Astrocyte of the cerebellum (primary cell): Measurements from ENCODE around the gene COG3.

Source experiments
- DNase-seq: peaks from one replicate; pipeline ENCODE4 v3.0.0-alpha.2; 2011; ENCODE audit warnings: low read depth
- H3K4me3 ChIP-seq: 2 replicates; pipeline ENCODE4 v1.5.1; 2011; ENCODE audit warnings: mild to moderate bottlenecking, low read depth, low read length, moderate library complexity
- in situ Hi-C: cut with HindIII; loops from 2 replicates; pipeline ENCODE4 v1.10.0; 2017; ENCODE audit warnings: low sequenced_read_pairs
- TF ChIP-seq, protein P1 (sequence below): IDR thresholded peaks from 2 replicates; pipeline ENCODE4 v1.5.1; 2012; ENCODE audit warnings: low read length, low read depth, moderate library complexity, mild to moderate bottlenecking; ENCODE audit errors: missing control alignments

Gene COG3

DNA sequence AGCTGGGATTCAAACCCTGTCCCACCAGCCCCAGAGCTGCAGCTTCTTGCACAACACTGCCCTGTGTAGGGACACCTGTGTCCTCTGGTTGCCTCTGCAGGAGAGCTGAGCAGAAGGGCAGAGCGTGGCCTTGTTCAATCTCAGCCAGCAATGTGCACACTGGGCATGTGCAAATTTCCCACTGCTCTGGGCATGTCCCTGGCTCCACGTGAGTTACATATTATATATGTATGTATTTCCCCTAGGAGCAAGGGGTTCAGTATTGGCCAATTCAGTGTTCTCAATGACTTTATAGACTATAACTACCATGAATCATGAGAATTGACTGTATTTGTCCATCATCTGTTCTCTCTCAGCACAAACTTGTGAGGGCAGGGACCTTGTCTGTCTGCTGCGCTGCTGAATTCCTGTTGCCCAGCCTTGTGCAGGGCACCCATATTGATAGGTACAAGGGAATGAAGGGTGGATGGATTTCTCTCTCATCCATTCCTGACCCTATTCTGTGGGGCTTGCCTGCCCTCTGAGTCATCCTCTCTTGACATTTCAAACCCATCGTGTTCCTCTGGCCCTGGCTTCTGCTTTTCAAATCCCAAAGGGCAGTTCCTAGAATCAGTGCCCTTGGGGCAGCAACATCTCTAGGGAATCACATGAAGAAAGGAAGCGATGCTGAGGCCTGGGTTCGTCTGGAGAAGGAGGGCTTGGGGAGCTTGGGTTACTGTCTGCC is 81.1 kb downstream of the COG3 start:
- no peak for DNase-seq
- in situ Hi-C loops = no loop called here
- no peak overlapping the region for H3K4me3 ChIP-seq
- TF ChIP-seq, protein P1, sequence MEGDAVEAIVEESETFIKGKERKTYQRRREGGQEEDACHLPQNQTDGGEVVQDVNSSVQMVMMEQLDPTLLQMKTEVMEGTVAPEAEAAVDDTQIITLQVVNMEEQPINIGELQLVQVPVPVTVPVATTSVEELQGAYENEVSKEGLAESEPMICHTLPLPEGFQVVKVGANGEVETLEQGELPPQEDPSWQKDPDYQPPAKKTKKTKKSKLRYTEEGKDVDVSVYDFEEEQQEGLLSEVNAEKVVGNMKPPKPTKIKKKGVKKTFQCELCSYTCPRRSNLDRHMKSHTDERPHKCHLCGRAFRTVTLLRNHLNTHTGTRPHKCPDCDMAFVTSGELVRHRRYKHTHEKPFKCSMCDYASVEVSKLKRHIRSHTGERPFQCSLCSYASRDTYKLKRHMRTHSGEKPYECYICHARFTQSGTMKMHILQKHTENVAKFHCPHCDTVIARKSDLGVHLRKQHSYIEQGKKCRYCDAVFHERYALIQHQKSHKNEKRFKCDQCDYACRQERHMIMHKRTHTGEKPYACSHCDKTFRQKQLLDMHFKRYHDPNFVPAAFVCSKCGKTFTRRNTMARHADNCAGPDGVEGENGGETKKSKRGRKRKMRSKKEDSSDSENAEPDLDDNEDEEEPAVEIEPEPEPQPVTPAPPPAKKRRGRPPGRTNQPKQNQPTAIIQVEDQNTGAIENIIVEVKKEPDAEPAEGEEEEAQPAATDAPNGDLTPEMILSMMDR = no peak

DNA sequence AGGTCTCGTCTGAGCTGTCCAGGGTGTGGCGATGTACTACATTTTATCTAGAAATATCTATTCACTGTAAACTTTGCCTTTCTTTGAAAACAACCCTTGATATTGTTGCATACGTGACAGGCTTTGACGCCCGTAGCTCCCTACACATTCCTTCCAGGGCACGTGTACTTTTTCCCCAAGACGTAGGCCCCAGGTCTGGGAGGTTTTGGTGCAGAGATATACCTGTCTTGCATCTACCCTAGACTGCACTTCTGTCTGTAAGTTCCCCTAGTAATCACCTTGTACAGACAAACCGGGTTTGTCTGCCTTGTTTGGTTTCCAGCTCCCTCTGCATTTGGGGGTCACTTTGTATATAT is 81.6 kb downstream of the COG3 start:
- in situ Hi-C loops = no loop called here
- H3K4me3 ChIP-seq = no peak overlapping the region
- no peak for DNase-seq
- TF ChIP-seq, protein P1 = no peak

DNA sequence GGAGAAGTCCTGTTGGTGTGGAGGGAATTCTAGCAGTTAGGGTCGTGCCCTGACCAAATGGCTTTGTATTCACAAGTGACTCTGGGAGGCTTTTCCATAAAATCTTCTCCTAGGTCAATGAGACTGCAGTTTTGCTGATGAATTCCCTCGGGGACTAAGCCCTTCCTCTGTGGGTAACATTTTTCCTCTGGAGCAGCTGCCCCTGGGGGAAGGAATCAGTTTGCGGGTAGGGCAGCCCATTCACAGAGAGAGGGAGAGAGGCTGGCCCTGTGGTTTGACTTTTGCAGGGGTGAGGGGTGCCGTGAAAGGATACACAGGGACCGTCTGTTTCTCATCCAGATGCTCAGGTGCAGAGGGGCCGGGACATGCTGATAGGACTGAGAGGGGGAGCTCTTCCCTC is 83.5 kb downstream of the COG3 start:
- TF ChIP-seq, protein P1 = no peak
- no peak for DNase-seq
- in situ Hi-C loops = no loop called here
- no peak overlapping the region for H3K4me3 ChIP-seq

DNA sequence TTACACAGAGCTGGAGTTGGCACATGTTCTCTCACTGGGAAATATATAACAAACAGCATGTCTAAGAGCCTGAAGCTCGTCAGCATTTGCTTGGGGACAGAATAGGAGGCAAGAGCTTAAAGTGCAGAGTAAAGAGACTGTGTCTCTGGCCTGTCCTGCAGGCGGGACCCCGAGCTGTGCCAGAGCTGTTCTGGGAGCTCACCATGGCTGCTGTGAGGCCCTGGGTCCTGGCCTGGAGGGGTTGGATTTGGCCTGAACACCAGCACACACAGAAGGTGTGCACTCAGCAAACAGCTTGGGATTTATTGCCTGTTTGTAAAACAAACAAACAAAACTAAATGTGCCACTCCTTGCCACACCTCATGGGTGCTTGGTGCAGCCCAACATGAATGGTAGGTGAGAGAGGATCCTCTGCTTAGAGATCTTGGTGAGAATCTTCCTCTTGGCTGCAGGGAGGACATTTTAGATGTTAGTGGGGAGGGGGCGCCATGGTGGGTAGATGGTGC is 89.9 kb downstream of the COG3 start:
- no peak overlapping the region for H3K4me3 ChIP-seq
- TF ChIP-seq, protein P1 = no peak
- DNase-seq = no peak
- in situ Hi-C loops = no loop called here

DNA sequence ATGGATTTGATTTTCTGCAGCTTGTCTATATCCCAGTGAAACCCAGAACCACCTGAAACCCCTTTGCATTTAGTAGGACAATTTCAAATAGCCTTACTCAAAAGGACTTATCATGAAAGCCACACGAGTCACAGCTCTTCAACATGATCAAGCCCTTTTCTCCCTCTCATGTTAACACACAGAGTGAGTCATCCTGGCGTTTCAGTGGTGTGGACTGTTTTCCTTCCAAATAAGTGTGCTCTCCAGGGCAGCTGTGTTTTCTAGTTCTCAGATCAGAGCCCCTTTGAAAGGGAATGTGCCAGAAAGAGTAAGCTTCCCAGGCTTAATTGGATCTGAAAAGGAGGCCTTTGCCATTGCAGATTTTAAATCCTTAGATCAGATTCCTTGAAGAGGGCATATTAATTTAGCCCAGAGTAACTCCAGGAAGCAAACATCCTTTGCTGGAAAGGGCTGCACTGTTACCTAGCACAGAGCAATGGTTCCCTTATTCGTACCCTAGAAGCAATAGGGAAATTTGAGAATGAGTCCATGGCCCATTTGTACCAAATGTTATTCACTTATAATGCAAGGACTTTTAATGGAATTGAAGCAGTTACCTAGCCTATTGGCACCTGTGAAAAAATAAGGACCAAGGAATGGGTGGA is 99.5 kb downstream of the COG3 start:
- in situ Hi-C loops = no loop called here
- H3K4me3 ChIP-seq = no peak overlapping the region
- TF ChIP-seq, protein P1 = no peak
- peak; percentile 59 for DNase-seq

DNA sequence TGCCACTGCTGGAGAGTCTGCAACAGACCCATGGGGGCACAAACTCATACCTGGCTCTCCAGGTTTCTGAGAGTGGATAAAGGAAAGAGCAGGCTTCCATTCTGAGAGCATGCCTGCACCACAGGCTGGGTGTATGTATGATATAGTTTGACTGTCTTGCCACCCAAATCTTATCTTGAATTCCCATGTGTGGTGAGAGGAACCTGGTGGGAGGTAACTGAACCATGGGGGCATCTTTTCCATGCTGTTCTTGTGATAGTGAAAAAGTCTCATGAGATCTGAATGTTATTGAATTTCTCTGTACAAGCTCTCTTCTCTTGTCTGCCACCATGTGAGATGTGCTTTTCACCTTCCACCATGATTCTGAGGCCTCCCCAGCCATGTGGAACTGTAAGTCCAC is 100.6 kb downstream of the COG3 start:
- DNase-seq = no peak
- no peak overlapping the region for H3K4me3 ChIP-seq
- TF ChIP-seq, protein P1 = no peak
- in situ Hi-C loops = no loop called here
